HG02870 (cell line): ENCODE measurements around the gene DCAF4.
A peak's percentile ranks its signal among the peaks of the same experiment; 100 is the strongest.

Source experiments
- ATAC-seq: cut with Tn5 transposase; IDR thresholded peaks from one replicate; pipeline ENCODE4 v1.9.1; 2021; ENCODE audit warnings: mild to moderate bottlenecking, moderate library complexity; ENCODE audit not compliant: unreplicated experiment

Gene DCAF4, protein sequence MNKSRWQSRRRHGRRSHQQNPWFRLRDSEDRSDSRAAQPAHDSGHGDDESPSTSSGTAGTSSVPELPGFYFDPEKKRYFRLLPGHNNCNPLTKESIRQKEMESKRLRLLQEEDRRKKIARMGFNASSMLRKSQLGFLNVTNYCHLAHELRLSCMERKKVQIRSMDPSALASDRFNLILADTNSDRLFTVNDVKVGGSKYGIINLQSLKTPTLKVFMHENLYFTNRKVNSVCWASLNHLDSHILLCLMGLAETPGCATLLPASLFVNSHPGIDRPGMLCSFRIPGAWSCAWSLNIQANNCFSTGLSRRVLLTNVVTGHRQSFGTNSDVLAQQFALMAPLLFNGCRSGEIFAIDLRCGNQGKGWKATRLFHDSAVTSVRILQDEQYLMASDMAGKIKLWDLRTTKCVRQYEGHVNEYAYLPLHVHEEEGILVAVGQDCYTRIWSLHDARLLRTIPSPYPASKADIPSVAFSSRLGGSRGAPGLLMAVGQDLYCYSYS

DNA sequence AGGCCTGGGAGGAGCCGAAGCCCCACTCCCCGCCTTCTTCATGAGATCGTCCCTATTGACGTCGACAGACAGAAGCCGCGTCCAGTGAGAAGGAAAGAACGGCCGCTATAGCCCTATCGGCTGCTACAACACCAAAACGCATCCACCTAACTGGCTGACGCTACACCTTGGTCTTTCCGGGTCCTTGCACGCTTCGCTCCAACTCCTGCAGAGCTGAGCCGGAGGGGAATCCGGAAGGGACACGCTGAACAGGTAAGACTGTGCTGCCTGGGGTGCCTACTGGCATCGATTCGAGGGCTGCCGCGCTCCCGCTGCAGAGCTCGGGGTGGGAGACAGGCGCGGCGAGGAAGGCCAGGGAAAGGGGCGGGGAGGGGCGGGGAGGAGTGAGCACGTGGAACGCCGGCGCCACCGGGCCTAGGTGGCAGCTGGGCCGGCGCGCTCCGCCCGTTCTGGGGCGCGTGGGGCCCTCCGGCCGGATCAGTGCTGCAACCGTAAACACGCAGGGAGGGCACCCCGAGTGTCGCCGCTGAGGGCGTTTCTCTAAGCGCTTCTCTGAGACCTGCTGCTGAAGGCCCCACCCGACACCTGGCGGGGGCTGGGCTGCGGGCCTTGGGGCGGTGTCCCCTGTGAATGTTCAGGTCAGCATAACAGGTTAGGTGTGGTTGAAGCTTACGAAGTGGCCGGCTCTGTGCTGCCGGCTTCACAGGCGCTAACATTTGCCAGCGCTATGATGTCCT lies at the start of gene DCAF4:
DCAF4 (plus strand) TSS at position 173 of the 737 bp plus-strand sequence. CDS start 11,515 bp downstream, outside the sequence.
- ATAC-seq, result peak; percentile 98

GRCh38 chr14:72876710-72877063 lies 49.6 kb upstream of the DCAF4 start:
- ATAC-seq, result no peak

DNA sequence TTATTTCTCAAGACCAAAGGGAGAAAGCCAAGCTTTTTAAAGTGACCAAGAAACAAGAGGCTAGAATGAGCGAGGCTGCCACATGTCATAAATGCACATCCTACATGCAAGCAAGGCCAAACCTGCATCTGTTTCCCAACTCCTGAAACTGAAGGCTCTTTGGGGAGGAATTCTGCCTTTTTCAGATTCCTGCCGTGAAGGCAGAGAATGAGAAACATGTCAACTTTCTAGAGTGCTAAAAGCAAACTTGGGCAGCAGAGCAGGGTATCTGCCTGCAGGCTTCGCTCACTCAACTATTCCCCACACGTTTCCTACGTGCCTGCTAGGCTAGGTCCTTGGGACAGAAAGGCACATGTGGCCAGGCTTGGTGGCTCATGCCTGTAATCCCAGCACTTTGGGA lies 47.5 kb upstream of the DCAF4 start:
- ATAC-seq, result no peak

DNA sequence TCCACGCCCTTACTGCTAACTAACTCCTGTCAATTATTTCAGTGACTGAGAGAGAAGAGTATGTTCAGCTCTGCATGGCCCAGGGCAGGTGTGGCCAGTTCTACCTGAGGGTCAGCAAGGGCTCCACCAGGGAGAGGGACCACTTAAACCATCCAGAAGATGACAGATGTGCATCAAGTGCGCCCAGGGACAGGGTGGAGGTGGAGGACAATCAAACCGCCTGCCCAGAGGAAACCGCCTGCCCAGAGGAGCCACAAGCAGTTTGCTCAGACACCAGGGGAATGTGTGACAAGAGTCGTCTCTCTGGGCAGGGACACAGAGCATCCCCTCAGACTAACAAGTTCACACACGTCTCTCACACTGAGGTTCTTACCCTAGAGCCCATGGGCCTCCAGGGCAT lies 46.8 kb upstream of the DCAF4 start:
- ATAC-seq, result no peak

- ATAC-seq, result no peak
These were observed 46.1 kb upstream of the DCAF4 start for GRCh38 chr14:72880164-72880563.

- ATAC-seq, result no peak
These were observed 45.4 kb upstream of the DCAF4 start for GRCh38 chr14:72880820-72881219.

DNA sequence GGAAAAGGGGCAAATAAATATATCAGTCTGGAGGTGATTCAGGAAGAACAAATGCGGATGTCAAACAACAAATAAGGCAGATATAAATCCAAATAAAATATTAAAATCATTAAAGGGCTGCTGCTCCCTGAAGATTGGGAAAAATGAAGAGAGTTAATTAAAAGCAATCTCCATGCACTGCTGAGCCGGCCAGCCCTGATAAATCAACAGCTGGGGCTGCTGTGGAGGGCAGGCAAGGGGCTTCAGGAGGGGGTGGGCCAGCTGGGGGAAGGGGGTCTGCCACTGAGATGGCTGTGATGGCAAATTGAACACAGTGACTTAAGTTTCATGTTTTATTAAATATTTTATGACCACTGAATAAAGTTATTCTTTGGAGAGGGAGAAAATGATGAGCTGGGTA lies 44.7 kb upstream of the DCAF4 start:
- ATAC-seq, result no peak

GRCh38 chr14:72882047-72882446 lies 44.2 kb upstream of the DCAF4 start:
- ATAC-seq, result no peak

DNA sequence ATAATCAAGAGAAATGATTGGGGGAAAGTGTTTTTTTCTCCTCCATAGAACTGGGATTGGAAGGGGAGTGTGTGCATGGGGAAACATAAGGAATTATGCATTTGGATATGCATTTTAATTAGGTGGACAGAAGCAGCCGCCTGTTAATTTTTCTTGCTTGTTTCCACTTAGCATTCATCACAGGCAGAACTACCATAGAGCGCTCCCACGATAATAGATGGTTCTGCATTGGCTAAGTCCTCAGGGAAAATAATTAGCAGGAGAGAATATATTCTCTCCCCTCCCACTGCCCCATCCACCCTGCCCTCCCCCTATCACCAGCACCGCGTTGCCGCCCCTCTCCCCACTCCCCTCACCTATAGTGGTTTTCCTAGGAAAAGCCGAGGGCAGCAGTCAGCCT lies 43.8 kb upstream of the DCAF4 start:
- no peak for ATAC-seq

DNA sequence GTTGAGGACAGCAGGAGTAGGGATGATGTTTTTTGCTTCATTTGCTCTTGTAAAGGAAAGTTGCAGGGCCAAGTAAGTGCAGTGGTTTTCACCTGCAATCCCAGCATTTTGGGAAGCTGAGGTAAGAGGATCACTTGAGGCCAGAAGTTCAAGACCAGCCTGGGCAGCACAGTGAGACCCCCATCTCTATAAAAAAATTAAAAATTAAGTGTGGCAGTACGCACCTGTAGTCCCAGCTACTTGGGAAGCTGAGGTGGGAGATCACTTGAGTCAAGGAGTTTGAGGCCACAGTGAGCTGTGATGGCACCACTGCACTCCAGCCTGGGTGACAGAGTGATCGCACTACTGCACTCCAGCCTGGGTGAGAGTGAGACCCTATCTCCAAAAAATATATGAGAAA lies 43.2 kb upstream of the DCAF4 start:
- ATAC-seq, result no peak

DNA sequence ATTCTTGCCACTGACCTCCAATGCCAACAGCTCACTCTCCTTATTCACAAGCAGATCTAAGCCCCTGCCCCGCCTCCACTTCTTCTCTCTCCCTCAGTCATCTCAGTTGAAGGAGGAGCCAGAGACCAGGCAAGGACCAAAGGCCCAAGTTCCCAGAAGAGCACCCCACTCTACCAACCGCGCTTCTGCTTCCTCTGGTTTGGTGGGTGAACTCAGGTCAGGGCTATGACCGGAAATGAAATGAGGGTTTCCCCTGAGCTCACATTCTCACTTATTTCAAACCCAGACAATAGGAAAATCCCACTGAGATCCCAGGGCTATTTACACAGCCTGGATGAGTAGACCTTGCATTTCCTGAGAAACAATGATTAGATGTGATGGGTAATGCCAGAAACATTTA lies 42.3 kb upstream of the DCAF4 start:
- peak; percentile 58 for ATAC-seq

- ATAC-seq, result no peak
These were observed 41.9 kb upstream of the DCAF4 start for GRCh38 chr14:72884386-72884785.

DNA sequence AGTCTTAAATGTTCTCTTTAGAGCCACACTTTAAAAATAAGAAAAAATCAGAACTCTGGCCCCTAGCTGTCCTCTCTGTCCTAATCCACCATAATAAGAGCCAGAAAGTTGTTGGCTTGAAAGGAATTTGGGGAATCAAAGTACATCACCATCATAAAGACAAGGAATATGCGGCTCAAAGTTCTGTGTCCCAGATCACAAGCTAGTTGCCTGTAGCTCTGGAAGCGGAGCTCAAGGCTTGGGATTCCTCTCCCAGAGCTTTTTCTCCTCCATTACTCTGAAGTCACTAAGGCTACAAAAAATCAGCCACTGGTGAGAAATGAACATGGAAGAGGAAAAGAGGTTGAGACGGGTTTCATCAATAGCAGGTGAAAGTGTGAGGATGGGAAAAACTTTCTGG lies 38.8 kb upstream of the DCAF4 start:
- no peak for ATAC-seq

- ATAC-seq, result no peak
These were observed 38.1 kb upstream of the DCAF4 start for GRCh38 chr14:72888192-72888591.

- ATAC-seq, result no peak
These were observed 37.5 kb upstream of the DCAF4 start for GRCh38 chr14:72888636-72889201.

GRCh38 chr14:72889366-72889765 lies 36.9 kb upstream of the DCAF4 start:
- ATAC-seq, result no peak

DNA sequence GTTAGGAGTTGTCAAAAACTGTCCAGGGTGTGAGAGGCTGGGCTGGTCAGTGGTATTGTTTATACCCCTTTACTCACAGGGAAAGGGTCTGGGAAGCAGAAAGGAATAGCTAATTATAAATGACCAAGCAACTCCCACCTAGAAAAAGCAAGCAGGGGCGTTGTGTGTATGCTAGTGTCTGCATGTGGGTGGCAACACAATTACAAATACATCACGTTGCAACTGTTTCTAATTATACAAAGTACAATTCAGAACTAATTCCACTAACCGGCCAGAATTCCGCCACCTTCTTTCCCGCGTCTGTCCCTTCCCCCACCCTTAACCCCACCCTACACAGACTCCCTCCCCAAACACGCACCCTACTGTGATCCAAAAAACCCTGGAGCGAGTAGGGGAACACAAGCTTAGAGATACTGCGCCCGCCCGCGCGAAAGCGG lies 34.6 kb upstream of the DCAF4 start:
- no peak for ATAC-seq

DNA sequence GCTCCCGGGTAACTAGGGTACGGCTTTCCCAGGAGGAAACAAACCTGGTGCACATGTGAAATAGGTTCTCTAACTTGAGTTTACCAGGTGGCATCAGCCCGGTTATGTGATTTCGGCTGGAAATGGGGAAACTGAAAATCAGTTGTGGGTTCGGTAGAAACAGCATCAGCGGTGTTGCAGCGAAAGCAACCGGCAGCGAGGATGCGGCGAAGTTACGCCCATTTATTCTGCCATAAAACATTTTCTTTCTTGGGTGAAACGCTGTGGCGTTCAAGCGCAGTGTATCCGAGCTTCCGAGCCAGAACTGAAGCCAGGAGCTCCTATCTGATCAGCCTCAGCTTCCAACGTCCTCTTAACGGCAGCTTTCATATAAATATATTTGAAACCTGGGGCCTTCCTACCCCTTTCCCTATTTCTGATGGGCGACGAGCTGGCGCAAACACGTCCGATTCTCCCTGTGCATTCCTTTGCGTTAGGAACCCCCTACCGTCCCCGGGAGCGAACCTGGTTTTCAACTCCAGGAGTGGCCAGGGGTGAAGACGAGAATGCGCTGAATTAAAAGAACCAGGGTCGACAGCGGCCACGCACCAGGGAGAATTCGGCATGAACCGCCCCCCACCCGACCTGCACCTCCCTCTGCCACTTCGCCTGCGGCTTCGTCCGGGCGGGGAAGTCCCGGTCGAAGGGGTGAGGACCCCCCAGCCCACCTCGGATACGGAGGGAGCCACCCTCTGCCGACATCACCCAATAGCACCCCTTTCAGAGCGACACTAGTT lies 34.0 kb upstream of the DCAF4 start:
- no peak for ATAC-seq

- ATAC-seq, result no peak
These were observed 33.2 kb upstream of the DCAF4 start for GRCh38 chr14:72892879-72893635.

DNA sequence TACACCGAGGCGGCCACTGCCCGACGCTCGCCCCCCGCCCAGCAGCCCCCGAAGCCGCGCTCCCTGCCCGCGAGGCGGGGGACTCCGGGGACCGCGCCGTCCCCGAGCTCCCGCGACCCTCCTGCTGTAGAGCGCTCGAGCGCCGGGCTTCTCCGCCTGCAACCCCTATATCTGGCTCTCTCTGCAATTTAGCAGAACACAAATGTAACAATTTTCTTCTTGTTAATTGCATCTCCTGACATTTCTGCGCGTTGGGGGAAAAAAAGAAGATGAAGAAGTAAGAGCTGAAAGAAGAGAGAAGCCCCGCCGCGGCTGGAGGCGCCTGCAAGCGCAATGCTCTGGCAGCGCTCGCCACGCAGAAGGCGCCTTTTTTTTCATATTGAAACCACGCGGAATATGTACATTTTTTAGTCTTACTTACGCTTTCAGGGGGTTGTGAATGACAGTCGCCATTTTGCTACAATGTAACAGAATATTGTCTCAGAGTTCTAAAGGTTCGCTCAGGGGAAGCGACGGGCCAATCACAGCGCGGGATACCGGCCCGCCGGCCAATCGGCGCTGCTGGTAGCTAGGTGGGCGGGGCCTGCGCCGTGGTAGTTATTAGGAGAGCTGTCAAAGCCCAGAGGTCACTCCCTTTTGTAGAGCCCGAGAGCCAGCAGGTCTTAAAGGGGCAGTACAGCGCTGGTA lies 32.5 kb upstream of the DCAF4 start, which contains the start of gene DPF3:
DPF3 (minus strand) TSS at position 466 of the 687 bp plus-strand sequence; CDS start at position 453, 13 bp downstream.
- peak; percentile 94 for ATAC-seq
